LNCAP (cell line): Measurements from ENCODE around the gene CDC25B.

Source experiments
- CTCF ChIP-seq: fragments of 450-650 bp; IDR thresholded peaks from 2 replicates; pipeline ENCODE4 v1.5.1; 2017; ENCODE audit warnings: mild to moderate bottlenecking

The CDC25B gene

GRCh38 chr20:3811467-3812258, 15.6 kb downstream of the CDC25B start:
- no peak for TF ChIP-seq CTCF

GRCh38 chr20:3812259-3812681, 16.2 kb downstream of the CDC25B start:
- no peak for TF ChIP-seq CTCF

DNA sequence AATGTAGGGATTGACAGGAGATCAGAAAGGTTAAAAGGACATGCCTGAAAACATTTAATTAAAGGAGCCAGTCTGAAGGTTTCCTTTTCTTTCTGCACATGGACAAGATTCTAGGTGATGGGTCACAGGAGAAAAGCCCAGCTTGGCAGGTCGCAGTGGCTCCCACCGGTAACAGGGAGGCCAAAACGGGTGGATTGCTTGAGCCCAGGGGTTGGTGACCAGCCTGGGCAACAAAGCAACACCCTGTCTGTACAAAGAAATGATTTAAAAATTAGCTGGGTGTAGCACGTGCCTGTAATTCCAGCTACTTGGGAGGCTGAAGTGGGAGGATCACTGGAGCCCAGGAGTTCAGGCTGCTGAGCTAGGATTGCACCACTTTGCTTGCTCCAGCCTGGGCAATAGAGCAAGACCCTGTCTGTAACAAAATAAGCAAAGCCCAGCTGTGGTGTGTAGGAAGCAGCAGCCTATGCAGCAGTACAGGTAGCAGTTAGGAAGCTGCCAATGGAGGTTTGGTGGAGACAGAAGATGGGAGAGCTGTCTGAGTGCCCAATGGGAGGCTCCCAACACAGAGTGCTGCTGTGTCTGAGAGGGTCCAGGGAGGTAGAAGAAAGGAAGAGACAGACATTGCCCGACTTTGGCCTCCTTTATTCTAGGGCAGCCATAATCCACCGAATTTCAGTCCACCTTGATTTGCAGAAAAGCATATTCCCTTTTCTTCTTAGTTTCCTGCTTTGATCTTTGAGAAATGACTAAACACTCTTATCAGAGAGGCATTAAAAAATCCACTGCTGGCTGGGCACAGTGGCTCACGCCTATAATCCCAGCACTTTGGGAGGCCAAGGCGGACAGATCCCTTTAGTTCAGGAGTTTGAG, 17.1 kb downstream of the CDC25B start:
- TF ChIP-seq CTCF, result no peak

GRCh38 chr20:3813848-3814581, 17.9 kb downstream of the CDC25B start:
- no peak for TF ChIP-seq CTCF

- no peak for TF ChIP-seq CTCF
Observed at GRCh38 chr20:3814928-3815495, 18.9 kb downstream of the CDC25B start.

DNA sequence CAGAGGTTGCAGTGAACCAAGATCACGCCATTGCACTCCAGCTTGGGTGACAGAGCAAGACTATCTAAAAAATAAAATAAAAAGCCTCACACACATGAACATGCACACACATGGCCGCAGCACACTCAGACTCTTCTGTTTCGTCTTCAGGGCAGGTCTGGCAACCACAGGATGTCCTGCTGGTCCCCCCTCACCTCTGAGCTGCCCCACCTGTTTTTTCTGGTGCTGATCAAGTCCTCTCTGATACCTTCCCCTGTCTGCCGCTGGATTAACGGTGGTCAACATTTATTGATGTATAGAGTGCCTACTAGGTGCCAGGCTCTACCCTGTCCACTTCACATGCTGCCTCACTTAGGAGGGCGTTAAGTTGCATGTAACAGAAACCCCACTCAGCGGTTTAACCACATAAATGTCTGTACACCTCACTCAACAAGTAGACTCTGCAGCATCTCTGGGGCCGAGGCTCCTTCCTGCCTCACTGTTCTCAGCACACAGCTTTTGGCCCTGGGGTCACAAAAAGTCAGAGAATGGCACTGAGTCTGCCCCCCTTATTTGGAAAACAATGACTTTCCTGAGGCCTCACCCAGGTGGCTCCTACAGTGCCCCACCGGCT, 19.7 kb downstream of the CDC25B start:
- TF ChIP-seq CTCF, result no peak
